ENCODE measurements around the gene HLA-C.

GRCh38 chr6:31299947-31300346, 28.1 kb upstream of the HLA-C start:
- TF ChIP-seq POLR2AphosphoS5 (IDR thresholded peaks at IDR 0.05; ENCODE audit: borderline replicate concordance, low read depth, low read length) (no peak), EZH2 (IDR thresholded peaks at IDR 0.05) (no peak), FOXP2 (optimal IDR thresholded peaks at IDR 0.05; ENCODE audit: control extremely low read depth, extremely low read length, insufficient read depth) (no peak)

Measured in SK-N-MC (cell line).